HG03025 (cell line): Measurements from ENCODE around the gene TPBGL.

Source experiments
- ATAC-seq: cut with Tn5 transposase; IDR thresholded peaks from one replicate; pipeline ENCODE4 v1.9.1; 2021; ENCODE audit warnings: mild to moderate bottlenecking, moderate library complexity; ENCODE audit not compliant: unreplicated experiment, low FRiP score

The TPBGL gene

DNA sequence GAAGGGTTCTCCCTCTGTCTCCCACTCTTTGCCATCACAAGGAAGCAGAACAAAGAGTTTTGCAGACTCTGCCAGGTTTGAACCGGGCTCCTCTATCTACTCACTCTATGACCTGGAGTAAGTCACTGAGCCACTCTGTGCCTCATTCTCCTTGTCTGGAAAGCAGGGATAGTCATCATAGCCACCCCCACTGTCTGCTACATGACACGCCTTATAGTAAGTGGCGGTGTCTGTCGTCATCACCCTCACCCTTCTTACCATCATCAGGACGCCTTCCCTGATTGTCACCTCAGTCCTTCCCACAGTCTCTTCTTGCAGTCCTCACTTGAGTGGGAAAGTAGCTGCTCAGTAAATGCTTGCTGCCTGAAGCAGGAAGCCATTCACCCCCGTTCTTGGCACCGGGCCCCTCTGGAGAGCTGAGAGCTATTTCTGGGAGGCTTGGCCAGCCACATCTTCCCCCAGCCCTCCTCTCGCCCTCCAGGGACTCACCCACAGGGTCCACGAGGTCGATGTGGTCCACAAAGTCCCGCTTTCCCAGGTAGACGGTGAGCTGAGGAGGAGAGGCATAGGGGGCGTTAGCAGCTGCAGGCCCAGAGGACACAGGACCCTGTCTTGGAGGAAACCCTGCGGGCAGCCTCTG, 46.4 kb downstream of the TPBGL start:
- no peak for ATAC-seq

DNA sequence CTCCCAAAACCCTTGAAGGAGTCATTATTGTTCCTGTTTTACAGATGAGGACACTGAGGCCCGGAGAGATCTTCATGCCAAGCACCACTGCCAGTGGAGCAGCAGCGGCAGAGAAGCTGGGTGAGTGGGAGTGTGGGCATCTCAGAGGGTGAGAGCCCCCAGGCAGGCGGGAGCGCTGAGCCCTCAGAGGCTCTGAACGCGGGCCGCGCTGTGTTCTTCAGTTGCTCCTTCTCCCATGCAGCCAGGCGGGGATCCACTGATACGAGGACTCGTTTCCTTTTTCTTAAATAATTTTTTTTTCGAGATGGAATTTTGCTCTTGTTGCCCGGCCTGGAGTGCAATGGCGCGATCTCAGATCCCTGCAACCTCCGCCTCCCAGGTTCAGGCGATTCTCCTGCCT, 47.0 kb downstream of the TPBGL start:
- no peak for ATAC-seq

DNA sequence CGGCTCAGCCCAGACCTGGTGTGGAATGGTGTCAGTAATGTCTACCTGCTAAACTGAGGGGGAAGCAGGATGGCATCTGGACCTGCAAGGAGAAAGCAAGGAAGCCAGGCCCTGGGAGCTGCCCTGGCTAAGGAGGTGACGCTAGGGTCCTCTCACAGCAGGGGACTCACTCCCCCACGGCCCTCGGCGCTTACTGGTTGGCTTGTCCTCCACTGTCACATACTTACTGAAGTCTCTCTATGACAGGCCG, 48.9 kb downstream of the TPBGL start:
- ATAC-seq: no peak

DNA sequence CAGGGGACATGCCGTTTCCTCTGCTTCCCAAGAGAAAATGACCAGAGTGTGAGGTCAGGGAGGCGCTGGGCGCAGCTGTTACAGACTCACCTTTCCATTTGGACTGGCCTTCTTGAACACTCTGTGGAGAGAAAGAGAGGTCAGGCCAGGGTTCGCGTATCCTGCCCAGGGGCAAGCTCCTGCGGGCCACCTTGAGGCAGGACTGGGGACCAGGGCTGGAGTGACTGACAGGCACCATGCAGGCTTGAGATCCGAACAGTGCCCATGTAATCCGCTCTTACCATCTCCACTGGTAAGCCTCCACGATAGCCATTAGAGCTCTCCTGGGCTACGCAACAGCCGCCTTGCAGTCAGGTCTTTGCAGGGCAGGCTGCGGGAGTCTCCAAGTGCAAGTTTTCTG, 49.3 kb downstream of the TPBGL start:
- ATAC-seq: no peak

DNA sequence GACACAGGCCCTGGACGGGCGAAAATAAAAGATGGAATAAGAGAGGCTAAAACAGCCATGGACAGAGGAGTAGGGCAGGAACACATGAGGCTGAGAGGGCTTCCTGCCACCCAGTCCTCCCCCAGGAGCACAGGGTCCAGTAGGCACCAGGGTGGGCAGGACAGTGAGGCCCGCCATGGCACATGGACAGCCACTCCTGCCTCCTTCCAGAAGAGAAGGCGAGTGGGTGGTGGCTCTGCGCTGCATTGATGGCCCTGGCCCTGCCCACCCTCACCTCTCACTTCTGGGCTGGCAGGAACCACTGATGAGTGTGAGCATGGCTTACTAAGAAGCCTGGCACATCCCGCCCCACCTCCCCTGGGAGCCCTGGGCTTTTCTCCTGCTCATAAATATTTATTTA, 51.2 kb downstream of the TPBGL start:
- ATAC-seq: no peak

DNA sequence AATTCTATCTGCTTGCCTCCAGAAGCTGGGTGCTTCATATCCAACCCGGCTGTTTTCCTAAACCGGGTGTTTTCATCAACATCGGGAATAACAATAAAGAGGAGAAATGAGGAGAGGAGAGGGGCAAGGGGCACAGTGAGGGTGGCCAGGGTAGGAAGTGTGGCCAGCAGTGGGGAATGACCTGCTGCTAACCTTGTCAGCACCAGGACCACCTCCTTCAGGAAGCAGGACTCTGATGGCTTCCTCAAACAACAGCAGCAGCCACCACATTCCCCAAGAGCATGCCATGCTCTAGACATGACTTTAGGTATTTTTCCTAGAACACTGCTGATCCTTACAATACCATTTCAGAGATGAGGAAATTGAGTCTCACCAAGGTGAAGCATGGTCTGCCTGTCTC, 52.4 kb downstream of the TPBGL start:
- no peak for ATAC-seq
